Caki2 (cell line): ENCODE measurements around the gene CLCA4. TPM values are rescaled to one million over a fixed set of nuclear protein-coding genes. Genes with fewer than 3 reads are reported as not detected.
"Not testable (repeated sequence)": the region's sequence is repeated elsewhere in the genome, so short reads cannot be mapped to it uniquely, and the experiment has no call there.

Experiments used
- DNase-seq: peaks from one replicate; pipeline ENCODE4 v3.0.0-alpha.2; 2015; ENCODE audit warnings: low read depth
- in situ Hi-C: cut with HindIII; loops from 2 replicates; pipeline ENCODE4 v1.10.0; 2016; ENCODE audit warnings: low sequenced_read_pairs, low pct_unique_long_range_greater_than_20kb, mixed read lengths
- total RNA-seq: library from RNA; depleted of rRNA; stranded (reverse); fragments of >200 nt; shearing (Covaris generic); gene quantifications from 2 replicates; pipeline ENCODE4 v1.2.3, GENCODE V29; 2014; ENCODE audit warnings: low replicate concordance; rRNA removed

Gene CLCA4
- total RNA-seq, 1 experiment from 2014 or later = not detected

DNA sequence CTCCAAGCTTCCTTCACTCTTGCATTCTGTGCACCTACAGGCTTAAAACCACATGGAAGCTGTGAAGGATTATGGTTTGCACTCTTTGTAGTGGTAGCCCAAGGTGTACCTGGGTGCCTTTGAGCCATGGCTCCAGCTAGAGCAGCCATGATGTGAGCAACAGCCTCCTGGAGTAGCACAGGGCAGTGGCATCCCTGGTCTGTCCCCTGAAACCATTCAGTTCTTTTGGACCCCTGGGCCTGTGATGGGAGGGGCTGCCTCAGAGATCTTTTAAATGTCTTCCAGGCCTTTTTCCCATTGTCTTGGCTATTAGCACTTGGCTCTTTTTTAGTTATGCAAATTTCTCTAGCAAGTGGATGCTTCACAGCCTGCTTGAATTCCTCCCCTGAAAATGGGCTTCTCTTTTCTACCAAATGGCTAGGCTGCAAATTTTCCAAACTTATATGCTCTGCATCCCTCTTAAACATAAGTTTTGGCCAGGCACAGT lies 47.4 kb downstream of the CLCA4 start:
- in situ Hi-C loops = no loop called here
- DNase-seq = no peak

DNA sequence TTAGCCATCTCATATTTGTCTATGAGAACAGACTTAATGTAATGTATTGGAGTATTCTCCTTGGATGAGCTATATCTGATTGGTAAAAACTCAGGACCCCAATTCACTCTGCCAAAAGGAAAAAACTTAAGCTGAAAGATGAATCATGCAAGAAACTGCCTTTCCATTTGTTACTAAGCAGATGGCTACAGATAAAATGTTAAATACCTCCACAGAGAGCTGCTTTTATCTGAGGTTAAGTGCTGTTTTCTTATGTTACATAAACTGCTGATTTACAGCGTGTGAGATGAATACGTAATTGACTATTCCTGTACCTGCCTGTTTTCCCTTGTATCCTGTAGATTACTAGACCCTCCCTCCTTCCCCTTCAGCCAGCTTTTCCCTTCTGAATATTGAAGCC lies 49.3 kb downstream of the CLCA4 start:
- in situ Hi-C loops = no loop called here
- no peak for DNase-seq

DNA sequence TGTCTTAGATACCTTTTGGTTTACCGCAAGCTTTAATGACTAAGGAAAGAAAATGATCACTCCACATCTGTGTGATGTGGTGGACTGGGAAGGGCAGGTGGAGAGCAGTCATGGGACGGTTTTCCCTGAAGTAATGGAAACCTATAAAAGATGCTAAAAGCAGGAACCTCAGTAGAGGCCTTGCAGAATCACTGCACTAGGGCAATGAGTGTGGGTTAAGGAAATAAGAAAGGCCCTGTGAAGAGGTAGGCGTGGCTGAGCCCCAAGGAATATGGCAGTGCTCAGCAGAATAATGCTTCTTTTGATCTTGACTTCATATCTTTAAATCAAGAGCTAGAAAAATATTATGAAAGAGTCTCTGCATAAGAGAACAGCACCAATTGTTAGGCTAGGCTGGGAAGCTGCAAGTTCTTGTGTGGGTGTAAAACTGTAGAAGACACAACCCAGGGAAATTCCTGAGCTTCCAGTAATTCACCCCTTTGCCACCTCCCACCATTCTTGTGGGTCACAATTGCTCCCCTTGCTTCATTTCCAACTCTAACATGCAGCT lies 49.9 kb downstream of the CLCA4 start:
- in situ Hi-C loops = no loop called here
- no peak for DNase-seq

GRCh38 chr1:86606080-86606479 lies 59.2 kb downstream of the CLCA4 start:
- in situ Hi-C loops = not testable (repeated sequence)

GRCh38 chr1:86616433-86616832 lies 69.6 kb downstream of the CLCA4 start:
- DNase-seq = no peak
- in situ Hi-C loops = no loop called here

More at GRCh38 chr1:86606080-86606479, 59.2 kb downstream of the CLCA4 start:
- not testable (repeated sequence) for DNase-seq

GRCh38 chr1:86616871-86617270 lies 70.0 kb downstream of the CLCA4 start:
- DNase-seq = no peak
- in situ Hi-C loops = no loop called here

DNA sequence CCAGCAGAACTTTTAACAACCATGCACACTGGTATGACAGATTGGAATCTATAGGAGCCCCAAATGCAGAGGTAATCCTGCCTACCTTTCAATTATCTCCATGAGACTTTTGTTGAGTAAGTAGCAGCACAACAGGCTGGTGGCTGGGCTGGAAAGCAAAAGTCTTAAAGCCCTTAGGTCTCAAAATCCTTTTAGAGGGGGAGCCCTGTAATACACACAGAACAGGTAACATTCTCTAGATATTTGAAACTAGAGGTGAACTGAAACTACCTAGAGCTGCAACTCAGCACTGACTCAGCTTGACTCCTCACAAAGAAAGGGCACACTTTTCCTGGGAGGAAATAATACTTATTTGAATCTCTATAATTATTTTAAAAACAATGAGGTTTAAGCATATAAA lies 71.5 kb downstream of the CLCA4 start:
- in situ Hi-C loops = no loop called here

DNA sequence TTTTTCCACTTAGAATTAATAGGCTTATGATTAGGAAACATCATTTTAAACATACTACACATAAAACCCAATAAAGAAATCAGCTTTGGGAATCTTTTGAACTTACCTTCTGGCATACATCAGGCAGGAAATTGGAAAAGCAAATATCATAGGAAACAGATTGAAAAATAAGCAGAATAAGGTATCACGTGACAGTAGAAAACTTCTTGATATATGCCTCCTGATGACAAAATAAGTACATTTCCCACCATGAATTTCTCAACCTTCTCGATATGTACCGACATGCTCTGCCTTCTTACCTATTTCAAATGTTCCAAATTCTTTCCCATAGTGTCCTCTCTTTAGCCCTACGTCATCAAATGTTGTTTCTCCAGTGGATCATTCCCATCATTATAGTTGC lies 72.4 kb downstream of the CLCA4 start:
- in situ Hi-C loops = no loop called here
- DNase-seq = no peak

More for the DNA sequence above, 71.5 kb downstream of the CLCA4 start:
- DNase-seq = no peak

DNA sequence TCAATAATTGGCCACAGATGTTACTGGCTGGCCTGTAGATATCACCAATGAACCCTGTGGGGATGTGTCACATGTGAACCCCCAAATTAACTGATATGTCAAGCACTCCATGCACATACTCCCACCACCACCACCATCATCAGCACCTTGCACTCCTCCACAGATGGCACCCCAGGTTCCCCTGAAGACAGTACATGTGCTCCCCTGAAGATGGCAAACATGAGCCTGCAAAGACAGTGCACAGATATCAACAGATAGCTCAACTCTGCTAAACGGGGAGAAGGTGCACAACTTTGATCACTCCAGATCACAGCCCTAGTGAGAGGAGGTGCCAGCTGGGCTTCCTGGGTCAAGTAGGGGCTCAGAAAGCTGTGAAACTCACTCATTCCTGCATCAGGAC lies 74.4 kb downstream of the CLCA4 start:
- no peak for DNase-seq
- in situ Hi-C loops = no loop called here

Other genes with a start within 250 kb of the CLCA4 start
- 10.2 and 15.7 TPM in 2 replicates for gene ODF2L, start 150.8 kb upstream of the CLCA4 start, total RNA-seq
- not detected in 2 replicates for gene CLCA2, start 122.9 kb upstream of the CLCA4 start, total RNA-seq
- gene CLCA1, start 78.2 kb upstream of the CLCA4 start, total RNA-seq = not detected in 2 replicates
- gene SH3GLB1, start 157.5 kb downstream of the CLCA4 start, total RNA-seq = 11.2 and 33.5 TPM in 2 replicates